22Rv1 (cell line): ENCODE measurements around the gene DMD.

Source experiments
- CTCF ChIP-seq: fragments of 450-650 bp; IDR thresholded peaks from 2 replicates; pipeline ENCODE4 v1.5.1; 2017; ENCODE audit warnings: mild to moderate bottlenecking
- ZFX ChIP-seq: fragments of 450-650 bp; IDR thresholded peaks from 2 replicates; pipeline ENCODE4 v1.6.1; 2017; ENCODE audit warnings: antibody characterized with exemption, borderline replicate concordance

GRCh38 chrX:31388946-31389345 is 1822.4 kb downstream of the DMD start:
- TF ChIP-seq CTCF (no peak), ZFX (no peak)
